Uterus (tissue), 2 donors: Measurements from ENCODE around the gene NLRP11.

Experiments used
- POLR2A ChIP-seq, 2 donors: fragments of 450-650 bp; IDR thresholded peaks; one replicate each; pipeline ENCODE4 v1.6.1; 2016; ENCODE audit warnings: antibody characterized with exemption in 2 of 2, mild to moderate bottlenecking in 1 of 2, moderate library complexity in 1 of 2
- TF ChIP-seq, protein P1 (sequence below), 4 experiments: fragments of 200-600 bp in 2 of 4; fragments of 450-650 bp in 2 of 4; sonication (generic) in 2 of 4; IDR thresholded peaks; one replicate each; pipeline ENCODE4 v1.5.1; 2016 to 2019; ENCODE audit warnings: antibody characterized with exemption in 4 of 4, mild to moderate bottlenecking in 2 of 4, moderate library complexity in 1 of 4

GRCh38 chr19:55766466-55766865 is 65.3 kb downstream of the NLRP11 start:
- TF ChIP-seq, protein P1, sequence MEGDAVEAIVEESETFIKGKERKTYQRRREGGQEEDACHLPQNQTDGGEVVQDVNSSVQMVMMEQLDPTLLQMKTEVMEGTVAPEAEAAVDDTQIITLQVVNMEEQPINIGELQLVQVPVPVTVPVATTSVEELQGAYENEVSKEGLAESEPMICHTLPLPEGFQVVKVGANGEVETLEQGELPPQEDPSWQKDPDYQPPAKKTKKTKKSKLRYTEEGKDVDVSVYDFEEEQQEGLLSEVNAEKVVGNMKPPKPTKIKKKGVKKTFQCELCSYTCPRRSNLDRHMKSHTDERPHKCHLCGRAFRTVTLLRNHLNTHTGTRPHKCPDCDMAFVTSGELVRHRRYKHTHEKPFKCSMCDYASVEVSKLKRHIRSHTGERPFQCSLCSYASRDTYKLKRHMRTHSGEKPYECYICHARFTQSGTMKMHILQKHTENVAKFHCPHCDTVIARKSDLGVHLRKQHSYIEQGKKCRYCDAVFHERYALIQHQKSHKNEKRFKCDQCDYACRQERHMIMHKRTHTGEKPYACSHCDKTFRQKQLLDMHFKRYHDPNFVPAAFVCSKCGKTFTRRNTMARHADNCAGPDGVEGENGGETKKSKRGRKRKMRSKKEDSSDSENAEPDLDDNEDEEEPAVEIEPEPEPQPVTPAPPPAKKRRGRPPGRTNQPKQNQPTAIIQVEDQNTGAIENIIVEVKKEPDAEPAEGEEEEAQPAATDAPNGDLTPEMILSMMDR (IDR thresholded peaks at IDR 0.05): no peak
- TF ChIP-seq POLR2A (IDR thresholded peaks at IDR 0.05): no peak
